Left ventricle myocardium superior (tissue), 1 donor: Measurements from ENCODE around the gene TMEM176A. TPM values are rescaled to one million over a fixed set of nuclear protein-coding genes. Genes with fewer than 3 reads are reported as not detected.
"Not testable (repeated sequence)": the region's sequence is repeated elsewhere in the genome, so short reads cannot be mapped to it uniquely, and the experiment has no call there.

Experiments used
- ATAC-seq: fragments of 200-7000 bp; cut with Tn5 transposase; one replicate; pipeline ENCODE4 v1.9.1; 2020; ENCODE audit warnings: mild to moderate bottlenecking, moderate library complexity
- DNase-seq: peaks from one replicate; pipeline ENCODE4 v3.0.0-alpha.2; 2020
- intact Hi-C: fragments of 100-400 bp; cut with micrococcal nuclease; formaldehyde crosslinking; loops from one replicate; pipeline ENCODE4 v1.11.0; 2022
- long read RNA-seq: library from polyadenylated mRNA; unstranded; transcript quantifications from one replicate; pipeline ENCODE4 v2.0.0, GENCODE V29; 2021
- total RNA-seq: library from RNA; stranded (reverse); fragmentation: NEBNext Ultra II Directional; extraction: Animal tissue kit (Norgen Biotek cat#: 25700); gene quantifications from one replicate; pipeline ENCODE4 v1.2.1, GENCODE V29; 2021
- donor health status: DM: no; HTN: yes; CAD: no; lungs with severe emphysema.

Gene TMEM176A
- total RNA-seq: 30.1 TPM
- long read RNA-seq, transcript TMEM176A-201 (7 exons, 1,261 nt): minor isoform, 6 of 37 reads
- long read RNA-seq, transcript TMEM176A-210 (7 exons, 1,530 nt): major isoform, 24 of 37 reads
- long read RNA-seq, partial matches to known transcripts: 1 of 37 reads
- long read RNA-seq, other reads (novel, unspliced or antisense): 6 of 37 reads

GRCh38 chr7:150800581-150801241, at the start of gene TMEM176A:
Gene TMEM176A, plus strand, starts transcription at chr7:150800769. Its CDS starts 782 bp downstream, at chr7:150801551.
- ATAC-seq (peak; percentile 68), DNase-seq (peak; percentile 47)
- intact Hi-C loops: no loop called here

GRCh38 chr7:150751702-150752101, 48.9 kb upstream of the TMEM176A start:
- intact Hi-C loops: no loop called here
- no peak for DNase-seq
- peak; percentile 91 for ATAC-seq

GRCh38 chr7:150753239-150753638, 47.3 kb upstream of the TMEM176A start:
- ATAC-seq (no peak), DNase-seq (no peak)
- intact Hi-C loops: no loop called here

GRCh38 chr7:150753826-150754603, 46.6 kb upstream of the TMEM176A start:
- intact Hi-C loops: no loop called here
- peak; percentile 16 for ATAC-seq
- no peak for DNase-seq

- intact Hi-C loops: no loop called here
- DNase-seq (no peak), ATAC-seq (no peak)
Measured at GRCh38 chr7:150754951-150755350, 45.6 kb upstream of the TMEM176A start.

GRCh38 chr7:150755473-150756099, 45.0 kb upstream of the TMEM176A start:
- ATAC-seq (peak; percentile 32), DNase-seq (no peak)
- intact Hi-C loops: loop anchor here (2.0 kb wide), 1 partner anchor 307 kb away; no protein-coding TSS in a partner anchor

- no peak for ATAC-seq
- DNase-seq: no peak
Measured at GRCh38 chr7:150756166-150756565, 44.4 kb upstream of the TMEM176A start.

GRCh38 chr7:150756858-150757257, 43.7 kb upstream of the TMEM176A start:
- no peak for DNase-seq
- intact Hi-C loops: loop anchor here (2.0 kb wide), 1 partner anchor 308 kb away; no protein-coding TSS in a partner anchor
- peak; percentile 44 for ATAC-seq

More at GRCh38 chr7:150756166-150756565, 44.4 kb upstream of the TMEM176A start:
- intact Hi-C loops: loop anchor here (2.0 kb wide), 1 partner anchor 307 kb away; no protein-coding TSS in a partner anchor

- no peak for ATAC-seq
- DNase-seq: no peak
- intact Hi-C loops: no loop called here
Measured at GRCh38 chr7:150759479-150759878, 41.1 kb upstream of the TMEM176A start.

- intact Hi-C loops: no loop called here
- ATAC-seq: no peak
- no peak for DNase-seq
Measured at GRCh38 chr7:150766334-150766709, 34.2 kb upstream of the TMEM176A start.

- intact Hi-C loops: no loop called here
- DNase-seq (no peak), ATAC-seq (no peak)
Measured at GRCh38 chr7:150769768-150770167, 30.8 kb upstream of the TMEM176A start.

- ATAC-seq, DNase-seq, intact Hi-C loops: not testable (repeated sequence)
Measured at GRCh38 chr7:150774131-150774530, 26.4 kb upstream of the TMEM176A start.

GRCh38 chr7:150778014-150778737, 22.4 kb upstream of the TMEM176A start:
- ATAC-seq: no peak
- intact Hi-C loops: loop anchor here (2.0 kb wide), 1 partner anchor 99 kb away; no protein-coding TSS in a partner anchor
- DNase-seq: no peak

- DNase-seq: peak; percentile 90
- peak; percentile 90 for ATAC-seq
- intact Hi-C loops: loop anchor here (2.0 kb wide), 1 partner anchor 98 kb away; no protein-coding TSS in a partner anchor
Measured at GRCh38 chr7:150778738-150779301, 21.7 kb upstream of the TMEM176A start.

- no peak for DNase-seq
- no peak for ATAC-seq
- intact Hi-C loops: loop anchor here (10.0 kb wide), 1 partner anchor 205 kb away; no protein-coding TSS in a partner anchor
Measured at GRCh38 chr7:150780292-150780691, 20.3 kb upstream of the TMEM176A start.

GRCh38 chr7:150781103-150781502, 19.5 kb upstream of the TMEM176A start:
- intact Hi-C loops: loop anchor here (10.0 kb wide), 1 partner anchor 204 kb away; no protein-coding TSS in a partner anchor
- peak; percentile 28 for ATAC-seq

GRCh38 chr7:150781961-150782360, 18.6 kb upstream of the TMEM176A start:
- DNase-seq (no peak), ATAC-seq (no peak)
- intact Hi-C loops: loop anchor here (10.0 kb wide), 1 partner anchor 203 kb away; no protein-coding TSS in a partner anchor

More at GRCh38 chr7:150781103-150781502, 19.5 kb upstream of the TMEM176A start:
- DNase-seq: no peak

GRCh38 chr7:150784120-150784736, 16.3 kb upstream of the TMEM176A start:
- no peak for ATAC-seq
- intact Hi-C loops: loop anchor here (10.0 kb wide), 1 partner anchor 201 kb away; no protein-coding TSS in a partner anchor
- no peak for DNase-seq
